HCT116 (cell line): ENCODE measurements around the gene CD74. TPM values are rescaled to one million over a fixed set of nuclear protein-coding genes. Genes with fewer than 3 reads are reported as not detected.

Experiments used
- ATAC-seq: fragments of 200-7000 bp; cut with Tn5 transposase; 2 replicates; pipeline ENCODE4 v1.9.1; 2020; ENCODE audit warnings: mild to moderate bottlenecking, moderate library complexity
- BruUV-seq: library from RNA; stranded (reverse); fragments of 400-500 nt; replicated peaks from 2 replicates; lab custom pipeline; 2021; lab: Mats Ljungman, UMichigan
- CTCF ChIA-PET: fragments of 300-600 bp; sonication (Branson Sonifier 250); formaldehyde crosslinking; loops from one replicate; lab custom pipeline; 2021; ENCODE audit warnings: antibody characterized with exemption; lab: Charles Lee
- POLR2A ChIA-PET: fragments of 300-600, 350-600 bp; sonication (Branson Sonifier 250); formaldehyde crosslinking; loops from one replicate; lab custom pipeline; 2021; ENCODE audit warnings: antibody characterized with exemption; lab: Charles Lee
- RAD21 ChIA-PET, 2 experiments: fragments of 300-600 bp; sonication (Branson Sonifier 250); formaldehyde crosslinking; loops; one replicate each; lab custom pipeline; 2023; ENCODE audit warnings: low total read pairs in 2 of 2; ENCODE audit not compliant: uncharacterized antibody in 2 of 2, unreplicated experiment in 2 of 2, low non-redundant PET in 1 of 2; lab: Charles Lee
- DNase-seq: peaks from one replicate; pipeline ENCODE4 v3.0.0-alpha.2; 2010; ENCODE audit warnings: low read depth, low spot score
- H2AFZ ChIP-seq: fragments of 200-600 bp; shearing (Covaris generic), sonication (generic); 2 replicates; pipeline ENCODE4 v1.6.1; 2017; ENCODE audit warnings: low read depth, mixed run types, mixed read lengths, antibody characterized with exemption, low read length; ENCODE audit not compliant: poor library complexity, severe bottlenecking
- H3K27ac ChIP-seq: 2 replicates; pipeline ENCODE4 v1.5.1; 2012; ENCODE audit warnings: low read depth, low read length
- H3K27me3 ChIP-seq: fragments of 200-600 bp; sonication (generic); 2 replicates; pipeline ENCODE4 v1.6.1; 2016; ENCODE audit warnings: mixed run types, low read length, mixed read lengths; ENCODE audit not compliant: insufficient read depth
- H3K36me3 ChIP-seq, 2 experiments: fragments of 200-500 bp in 1 of 2; fragments of 200-600 bp in 1 of 2; sonication (Bioruptor generic) in 1 of 2; sonication (generic) in 1 of 2; 2 replicates each; pipeline versions ENCODE4 v1.5.1 to v1.6.1; 2014 to 2016; ENCODE audit warnings: low read length in 2 of 2, inconsistent platforms in 1 of 2, mixed read lengths in 1 of 2, mixed run types in 1 of 2; ENCODE audit not compliant: insufficient read depth in 2 of 2, control insufficient read depth in 1 of 2
- H3K4me1 ChIP-seq, 2 experiments: fragments of 200-600 bp in 1 of 2; sonication (generic) in 1 of 2; 2 replicates each; pipeline versions ENCODE4 v1.5.1 to v1.6.1; 2012 to 2017; ENCODE audit warnings: low read length in 2 of 2, inconsistent platforms in 1 of 2, mild to moderate bottlenecking in 1 of 2, mixed read lengths in 1 of 2, mixed run types in 1 of 2, moderate library complexity in 1 of 2; ENCODE audit not compliant: insufficient read depth in 2 of 2, control insufficient read depth in 1 of 2
- H3K4me2 ChIP-seq: fragments of 200-600 bp; sonication (generic); 2 replicates; pipeline ENCODE4 v1.6.1; 2017; ENCODE audit warnings: mixed run types, low read length, mixed read lengths
- H3K4me3 ChIP-seq, 2 experiments: fragments of 200-600 bp in 1 of 2; sonication (generic) in 1 of 2; replicated peaks in 1 of 2; 2 replicates each; pipeline ENCODE4 v1.5.1; 2011 to 2016; ENCODE audit warnings: low read length in 2 of 2, control low read depth in 1 of 2, low read depth in 1 of 2, mild to moderate bottlenecking in 1 of 2, mixed read lengths in 1 of 2, mixed run types in 1 of 2
- H3K79me2 ChIP-seq: fragments of 200-600 bp; sonication (generic); 2 replicates; pipeline ENCODE4 v1.6.1; 2017; ENCODE audit warnings: mild to moderate bottlenecking, mixed run types, low read length, moderate library complexity, mixed read lengths; ENCODE audit not compliant: insufficient read depth
- H3K9ac ChIP-seq: fragments of 200-600 bp; sonication (generic); 2 replicates; pipeline ENCODE4 v1.6.1; 2016; ENCODE audit warnings: low read length, mixed read lengths
- H3K9me2 ChIP-seq: fragments of 200-600 bp; sonication (generic), shearing (Covaris generic); 2 replicates; pipeline ENCODE4 v1.6.1; 2017; ENCODE audit warnings: mixed run types, mild to moderate bottlenecking, moderate library complexity; ENCODE audit not compliant: insufficient read depth
- H3K9me3 ChIP-seq, 2 experiments: fragments of 200-500 bp in 1 of 2; fragments of 200-600 bp in 1 of 2; sonication (Bioruptor generic) in 1 of 2; sonication (generic) in 1 of 2; 2 replicates each; pipeline ENCODE4 v1.6.1; 2014 to 2017; ENCODE audit warnings: low read length in 2 of 2, mixed read lengths in 2 of 2, inconsistent platforms in 1 of 2, low read depth in 1 of 2, mild to moderate bottlenecking in 1 of 2, mixed run types in 1 of 2, moderate library complexity in 1 of 2; ENCODE audit not compliant: control insufficient read depth in 1 of 2, insufficient read depth in 1 of 2
- H4K20me1 ChIP-seq: fragments of 200-600 bp; sonication (generic), shearing (Covaris generic); 2 replicates; pipeline ENCODE4 v1.6.1; 2017; ENCODE audit warnings: mixed run types, mild to moderate bottlenecking, moderate library complexity; ENCODE audit not compliant: insufficient read depth
- ATF3 ChIP-seq: IDR thresholded peaks from 2 replicates; pipeline ENCODE4 v1.6.1; 2012
- CBX3 ChIP-seq: IDR thresholded peaks from 2 replicates; pipeline ENCODE4 v1.6.1; 2012; ENCODE audit warnings: low read depth
- CEBPB ChIP-seq: IDR thresholded peaks from 2 replicates; pipeline ENCODE4 v1.6.1; 2012; ENCODE audit warnings: low read depth
- ELF1 ChIP-seq: IDR thresholded peaks from 2 replicates; pipeline ENCODE4 v1.6.1; 2012; ENCODE audit warnings: low read depth, borderline replicate concordance
- EZH2 ChIP-seq: fragments of 200-600 bp; sonication (generic); IDR thresholded peaks from 2 replicates; pipeline ENCODE4 v1.6.1; 2017; ENCODE audit warnings: antibody characterized with exemption, mixed run types
- EZH2phosphoT487 ChIP-seq: fragments of 200-600 bp; IDR thresholded peaks from 2 replicates; pipeline ENCODE4 v1.6.1; 2018; ENCODE audit warnings: antibody characterized with exemption, borderline replicate concordance
- FOSL1 ChIP-seq: IDR thresholded peaks from 2 replicates; pipeline ENCODE4 v1.6.1; 2012; ENCODE audit warnings: low read depth
- JUND ChIP-seq: IDR thresholded peaks from 2 replicates; pipeline ENCODE4 v1.6.1; 2012
- POLR2A ChIP-seq: IDR thresholded peaks from 2 replicates; pipeline ENCODE4 v1.7.0; 2011; ENCODE audit warnings: borderline replicate concordance; ENCODE audit not compliant: insufficient read depth, insufficient read length; ENCODE audit errors: extremely low read depth
- POLR2AphosphoS5 ChIP-seq: IDR thresholded peaks from 2 replicates; pipeline ENCODE4 v1.6.1; 2011; ENCODE audit warnings: mild to moderate bottlenecking, low read depth, low read length, moderate library complexity
- RAD21 ChIP-seq: IDR thresholded peaks from 2 replicates; pipeline ENCODE4 v1.6.1; 2012; ENCODE audit warnings: low read depth, mild to moderate bottlenecking
- REST ChIP-seq: IDR thresholded peaks from 2 replicates; pipeline ENCODE4 v1.6.1; 2012; ENCODE audit warnings: low read depth
- SIN3A ChIP-seq: IDR thresholded peaks from 2 replicates; pipeline ENCODE4 v1.6.1; 2012; ENCODE audit warnings: low read depth
- SP1 ChIP-seq: IDR thresholded peaks from 2 replicates; pipeline ENCODE4 v1.6.1; 2012; ENCODE audit warnings: low read depth
- SRF ChIP-seq: IDR thresholded peaks from 2 replicates; pipeline ENCODE4 v1.6.1; 2012; ENCODE audit warnings: low read depth
- TCF7L2 ChIP-seq: IDR thresholded peaks from 2 replicates; pipeline ENCODE4 v1.7.0; 2011; ENCODE audit warnings: borderline replicate concordance, inconsistent platforms; ENCODE audit not compliant: insufficient read depth, insufficient read length; ENCODE audit errors: extremely low read depth
- YY1 ChIP-seq: IDR thresholded peaks from 2 replicates; pipeline ENCODE4 v1.6.1; 2011; ENCODE audit warnings: low read length, low read depth, moderate library complexity, mild to moderate bottlenecking; ENCODE audit not compliant: insufficient replicate concordance; ENCODE audit errors: extremely low read depth
- ZBTB33 ChIP-seq: IDR thresholded peaks from 2 replicates; pipeline ENCODE4 v1.6.1; 2011; ENCODE audit warnings: mild to moderate bottlenecking, low read length, moderate library complexity; ENCODE audit not compliant: insufficient replicate concordance; ENCODE audit errors: extremely low read depth
- ZFX ChIP-seq: fragments of 450-650 bp; IDR thresholded peaks from 2 replicates; pipeline ENCODE4 v1.6.1; 2017
- intact Hi-C: fragments of 100-400 bp; cut with micrococcal nuclease; formaldehyde crosslinking; loops from 2 replicates; pipeline ENCODE4 v1.10.0; 2022
- total RNA-seq: library from RNA; stranded (reverse); gene quantifications from one replicate; pipeline ENCODE4 v1.2.1, GENCODE V29; 2021; ENCODE audit not compliant: unreplicated experiment
- TF ChIP-seq, protein P1 (sequence below): IDR thresholded peaks from 2 replicates; pipeline ENCODE4 v1.6.1; 2012

Gene CD74
- total RNA-seq, 1 experiment from 2014 or later, result 8.9 TPM

DNA sequence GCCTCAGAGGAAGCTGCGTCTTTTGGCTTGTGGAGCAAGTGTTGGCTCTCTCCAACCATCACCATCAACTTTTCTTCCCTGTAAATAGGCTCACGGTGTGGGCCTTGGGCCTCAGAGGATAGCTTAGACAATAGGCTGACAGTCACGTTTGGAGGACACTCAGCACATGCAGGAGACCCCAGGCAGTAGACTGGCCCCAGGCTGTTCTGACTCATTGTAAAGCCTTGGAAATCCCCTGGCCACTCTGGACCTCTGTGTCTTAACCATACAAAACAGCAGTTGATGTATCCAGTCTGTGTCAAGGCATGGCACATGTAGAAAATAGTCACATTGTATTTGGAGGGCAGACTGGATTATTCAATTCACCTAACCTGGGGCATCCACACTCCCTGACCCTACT, 18.6 kb downstream of the CD74 start:
- Histone ChIP-seq H4K20me1 (no peaks in the 10 kb centered on the region), H3K9ac (no peak overlapping the region), H2AFZ (no peak overlapping the region), H3K9me3 (no peaks in the 10 kb centered on the region), H3K36me3 (peaks cover 44 to 66% of the 10 kb centered on the region in 2 experiments; a peak in 3 of 4 replicates), H3K4me1 (no peaks in the 10 kb centered on the region), H3K27me3 (no peaks in the 10 kb centered on the region), H3K9me2 (no peaks in the 10 kb centered on the region), H3K27ac (no peak overlapping the region), H3K4me2 (no peak overlapping the region), H3K4me3 (no peak overlapping the region), H3K79me2 (no peaks in the 10 kb centered on the region; the same call in 1 of the 2 replicates)
- RAD21 ChIA-PET, result no interaction called here
- no TSS peak for BruUV-seq
- intact Hi-C loops, result no loop called here
- CTCF ChIA-PET, result no interaction called here
- TF ChIP-seq TCF7L2, result no peak
- no peak for TF ChIP-seq SRF
- TF ChIP-seq JUND, result no peak
- TF ChIP-seq ZBTB33, result no peak
- TF ChIP-seq POLR2A, result no peak
- TF ChIP-seq REST, result no peak
- TF ChIP-seq ATF3, result no peak
- TF ChIP-seq ZFX, result no peak
- TF ChIP-seq CBX3, result no peak
- TF ChIP-seq SIN3A, result no peak
- no peak for TF ChIP-seq EZH2
- TF ChIP-seq CEBPB, result no peak
- no peak for TF ChIP-seq FOSL1
- TF ChIP-seq, protein P1, sequence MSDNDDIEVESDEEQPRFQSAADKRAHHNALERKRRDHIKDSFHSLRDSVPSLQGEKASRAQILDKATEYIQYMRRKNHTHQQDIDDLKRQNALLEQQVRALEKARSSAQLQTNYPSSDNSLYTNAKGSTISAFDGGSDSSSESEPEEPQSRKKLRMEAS, result no peak
- no peak for TF ChIP-seq YY1
- TF ChIP-seq POLR2AphosphoS5, result no peak
- TF ChIP-seq RAD21, result no peak
- no peak for TF ChIP-seq ELF1
- TF ChIP-seq SP1, result no peak
- no peak for TF ChIP-seq EZH2phosphoT487
- ATAC-seq, result no peak
- POLR2A ChIA-PET, result no interaction called here
- no peak for DNase-seq
